ENCODE measurements around the gene PCNX4.

PCNX4 gene

DNA sequence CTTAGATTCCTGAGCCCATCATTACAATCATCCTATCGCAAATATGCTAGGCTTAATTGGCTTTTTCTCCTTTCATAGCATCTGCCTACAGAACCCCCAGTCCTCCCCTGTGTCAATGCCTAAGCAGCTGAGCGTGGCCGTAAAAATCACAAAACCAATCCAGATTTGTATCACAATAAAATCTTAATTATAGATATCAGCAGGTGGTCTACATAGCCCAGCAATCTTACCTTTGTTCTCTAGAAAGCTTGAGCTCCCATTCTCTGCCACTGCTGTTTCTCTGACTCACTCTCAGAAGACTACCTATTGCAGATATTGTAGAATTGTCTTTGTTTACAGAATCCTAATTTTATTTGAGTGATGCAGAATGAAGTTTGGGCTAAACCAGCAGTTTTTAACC is 119.4 kb downstream of the PCNX4 start:
- DNase-seq, result no peak

DNA sequence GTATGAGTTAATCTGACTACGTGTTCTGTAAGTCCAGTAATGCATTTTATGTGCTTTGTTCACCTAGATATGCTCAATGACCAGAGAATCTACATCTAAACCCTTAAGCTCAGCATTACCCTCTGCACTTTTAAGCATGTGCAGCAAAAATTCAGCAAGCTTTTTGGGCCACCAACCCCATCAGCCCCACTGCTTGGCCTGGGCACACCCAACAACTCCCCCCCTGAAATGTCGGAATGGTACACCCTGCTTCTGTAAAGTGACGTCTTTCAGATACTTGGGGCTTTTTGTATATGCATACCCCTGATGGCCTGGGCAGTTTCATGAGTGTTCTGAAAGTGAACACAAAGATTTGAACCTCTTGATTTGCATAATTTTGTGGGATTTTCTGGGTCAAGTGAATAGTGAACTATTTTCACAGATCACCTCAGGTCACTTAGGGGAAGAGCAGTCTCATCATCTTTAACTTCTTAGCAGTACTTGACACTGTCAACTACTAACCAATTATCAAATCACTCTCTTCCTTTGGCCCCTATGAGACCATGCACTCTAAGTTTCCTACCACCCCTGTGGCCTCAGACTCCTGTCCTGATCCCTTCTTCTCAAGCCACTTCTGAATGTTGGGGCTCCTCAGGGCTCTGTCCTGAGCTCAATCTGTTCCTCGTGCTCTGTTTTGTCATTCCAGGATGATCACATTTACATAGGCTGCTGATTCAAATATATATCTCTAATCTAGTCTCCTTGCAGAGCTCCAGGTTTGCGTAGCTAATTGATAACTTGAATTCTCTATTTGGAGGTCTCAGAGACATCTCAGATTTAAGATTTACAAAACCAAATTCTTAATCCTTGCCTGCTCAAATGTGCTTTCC is 121.0 kb downstream of the PCNX4 start:
- DNase-seq, result no peak

DNA sequence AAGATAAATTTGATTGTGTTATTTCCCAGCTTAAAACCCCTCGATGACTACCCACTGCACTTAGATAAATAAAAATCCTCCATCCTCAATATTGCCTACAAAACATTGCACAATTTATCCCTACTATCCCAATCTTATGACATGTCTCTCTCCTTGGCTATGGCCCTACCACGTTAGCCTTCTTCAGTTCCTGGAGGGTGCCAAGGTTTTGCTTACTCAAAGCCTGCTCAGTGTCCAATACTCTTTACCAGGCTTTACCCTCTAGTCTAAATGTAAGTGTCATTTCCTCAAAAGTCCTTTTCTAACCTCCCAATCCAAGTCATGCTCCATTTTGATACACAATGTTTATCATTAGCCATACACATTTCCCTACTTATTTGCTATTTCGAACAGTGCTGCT is 122.3 kb downstream of the PCNX4 start:
- DNase-seq, result no peak

DNA sequence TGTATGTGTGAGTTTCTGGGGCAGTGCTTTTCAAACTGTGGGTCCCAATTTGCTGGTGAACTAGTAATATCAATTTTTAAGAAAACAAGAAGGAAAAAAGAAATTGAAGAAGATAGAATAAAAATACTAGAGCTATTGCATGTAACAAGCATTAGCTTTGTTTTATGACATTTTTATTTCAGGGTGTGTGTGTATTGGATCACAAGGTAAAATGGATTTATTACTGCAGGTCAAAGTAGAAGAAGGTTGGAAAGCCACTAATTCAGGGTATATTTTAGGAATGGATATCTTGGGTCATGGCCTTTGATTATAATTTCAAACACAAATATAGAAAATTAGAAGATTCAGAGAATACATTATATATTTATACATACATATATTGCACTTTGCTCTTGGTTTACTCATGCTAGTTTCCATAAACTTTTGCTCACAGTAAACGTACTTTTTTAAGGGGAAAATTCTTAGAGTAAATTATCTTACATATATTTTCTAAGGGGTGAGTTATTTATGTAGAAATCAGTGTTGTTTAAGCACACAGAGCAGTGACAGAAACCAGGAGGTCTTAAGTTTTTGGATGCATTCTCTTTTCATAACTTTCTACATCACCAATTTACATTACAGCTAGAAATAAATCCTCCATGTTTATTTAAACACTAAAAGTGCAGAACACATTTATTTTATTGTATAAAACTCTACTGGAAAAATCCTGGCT is 122.8 kb downstream of the PCNX4 start:
- DNase-seq, result no peak

GRCh38 chr14:60215127-60215444 is 123.4 kb downstream of the PCNX4 start:
- DNase-seq, result no peak

GRCh38 chr14:60215520-60216420 is 124.0 kb downstream of the PCNX4 start:
- no peak for DNase-seq

DNA sequence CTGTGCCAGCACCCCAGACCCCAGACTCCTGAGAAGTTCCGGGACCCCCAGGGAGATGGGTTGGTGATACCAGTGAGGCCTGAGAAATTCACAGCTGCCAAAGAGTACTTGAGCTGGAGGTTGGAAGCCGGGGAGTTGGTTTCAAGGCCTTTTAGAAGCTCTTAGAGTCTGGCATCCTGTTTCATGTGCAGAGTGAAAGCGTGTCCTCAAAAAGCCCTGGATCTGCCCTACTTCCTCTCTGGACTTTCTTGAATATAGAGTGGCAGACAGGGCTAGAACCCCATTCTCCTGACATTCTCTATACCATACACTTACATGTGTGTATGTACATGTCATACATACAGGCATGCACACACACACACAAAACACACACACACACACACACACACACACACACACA is 126.0 kb downstream of the PCNX4 start:
- no peak for DNase-seq

Data from kidney glomerular epithelial cell (primary cell).